GM23338 (cell line): Measurements from ENCODE around the gene AJM1. TPM values are rescaled to one million over a fixed set of nuclear protein-coding genes. Genes with fewer than 3 reads are reported as not detected.

Experiments
- ATAC-seq: fragments of 200-7000 bp; cut with Tn5 transposase; 3 replicates; pipeline ENCODE4 v1.9.1; 2020
- DNase-seq: peaks from one replicate; pipeline ENCODE4 v3.0.0-alpha.2; 2015; ENCODE audit warnings: low spot score
- H2AFZ ChIP-seq: fragments of 200-600 bp; sonication (generic); 2 replicates; pipeline ENCODE4 v1.8.0; 2016; ENCODE audit warnings: antibody characterized with exemption, mild to moderate bottlenecking, moderate library complexity
- H3F3A ChIP-seq: fragments of 200-600 bp; sonication (generic); replicated peaks from 2 replicates; pipeline ENCODE4 v1.8.0; 2017; ENCODE audit warnings: antibody characterized with exemption, mixed run types, low read depth
- H3K27ac ChIP-seq: fragments of 200-600 bp; sonication (generic); 2 replicates; pipeline ENCODE4 v1.6.1; 2016; ENCODE audit warnings: low read depth
- H3K27me3 ChIP-seq: fragments of 200-600 bp; sonication (generic); 2 replicates; pipeline ENCODE4 v1.8.0; 2016; ENCODE audit warnings: mild to moderate bottlenecking, mixed run types, moderate library complexity; ENCODE audit not compliant: insufficient read depth
- H3K36me3 ChIP-seq: fragments of 200-600 bp; sonication (generic); 2 replicates; pipeline ENCODE4 v1.8.0; 2016; ENCODE audit warnings: mild to moderate bottlenecking; ENCODE audit not compliant: insufficient read depth
- H3K4me1 ChIP-seq: fragments of 200-600 bp; sonication (generic); 2 replicates; pipeline ENCODE4 v1.8.0; 2016; ENCODE audit warnings: mild to moderate bottlenecking, moderate library complexity; ENCODE audit not compliant: insufficient read depth
- H3K4me2 ChIP-seq: fragments of 200-600 bp; sonication (generic); 2 replicates; pipeline ENCODE4 v1.7.1; 2017; ENCODE audit warnings: mixed run types
- H3K4me3 ChIP-seq: fragments of 200-600 bp; sonication (generic); 2 replicates; pipeline ENCODE4 v1.6.1; 2016; ENCODE audit warnings: mixed run types
- H3K79me2 ChIP-seq: fragments of 200-600 bp; sonication (generic); replicated peaks from 2 replicates; pipeline ENCODE4 v1.8.0; 2017; ENCODE audit warnings: mild to moderate bottlenecking; ENCODE audit not compliant: insufficient read depth
- H3K9me2 ChIP-seq: fragments of 200-600 bp; sonication (generic); 2 replicates; pipeline ENCODE4 v1.8.0; 2017; ENCODE audit not compliant: insufficient read depth
- H4K20me1 ChIP-seq: fragments of 200-600 bp; sonication (generic); replicated peaks from 2 replicates; pipeline ENCODE4 v1.8.0; 2017; ENCODE audit warnings: mild to moderate bottlenecking; ENCODE audit not compliant: insufficient read depth
- H3K27ac Mint-ChIP-seq: 2 replicates; pipeline ENCODE4 v1.8.0; 2020; ENCODE audit warnings: inconsistent platforms, mild to moderate bottlenecking, moderate library complexity, mixed read lengths
- H3K27me3 Mint-ChIP-seq: 3 replicates; pipeline ENCODE4 v1.8.0; 2022; ENCODE audit warnings: low read depth, mild to moderate bottlenecking, moderate library complexity, mixed read lengths, inconsistent platforms; ENCODE audit not compliant: insufficient read depth, poor library complexity
- H3K36me3 Mint-ChIP-seq: 3 replicates; pipeline ENCODE4 v1.8.0; 2021; ENCODE audit warnings: low read depth, mild to moderate bottlenecking, inconsistent platforms, moderate library complexity, mixed read lengths
- H3K4me1 Mint-ChIP-seq: 3 replicates; pipeline ENCODE4 v1.8.0; 2020; ENCODE audit warnings: mild to moderate bottlenecking, inconsistent platforms, mixed read lengths
- H3K4me3 Mint-ChIP-seq: 3 replicates; pipeline ENCODE4 v1.8.0; 2021; ENCODE audit warnings: moderate library complexity, mild to moderate bottlenecking, inconsistent platforms, mixed read lengths
- H3K9me3 Mint-ChIP-seq: 3 replicates; pipeline ENCODE4 v1.8.0; 2020; ENCODE audit warnings: moderate library complexity, mild to moderate bottlenecking, inconsistent platforms, mixed read lengths
- CREB1 ChIP-seq: fragments of 250-450 bp; sonication (Bioruptor Pico); IDR thresholded peaks from 2 replicates; pipeline ENCODE4 v1.5.0; 2020; ENCODE audit warnings: low read depth, mild to moderate bottlenecking, moderate library complexity
- ETS1 ChIP-seq: IDR thresholded peaks from 2 replicates; pipeline ENCODE4 v1.6.1; 2016; ENCODE audit warnings: antibody characterized with exemption
- EZH2 ChIP-seq: fragments of 200-600 bp; sonication (generic); IDR thresholded peaks from one replicate; pipeline ENCODE4 v1.8.0; 2017; ENCODE audit warnings: antibody characterized with exemption, mild to moderate bottlenecking, low read depth; ENCODE audit not compliant: unreplicated experiment
- EZH2phosphoT487 ChIP-seq: fragments of 200-600 bp; sonication (generic); IDR thresholded peaks from one replicate; pipeline ENCODE4 v1.8.1; 2018; ENCODE audit warnings: antibody characterized with exemption; ENCODE audit not compliant: unreplicated experiment
- NANOG ChIP-seq: IDR thresholded peaks from 2 replicates; pipeline ENCODE4 v1.6.1; 2016; ENCODE audit warnings: antibody characterized with exemption, borderline replicate concordance
- POLR2AphosphoS5 ChIP-seq: IDR thresholded peaks from 2 replicates; pipeline ENCODE4 v1.6.1; 2016; ENCODE audit warnings: antibody characterized with exemption, low read depth
- REST ChIP-seq: IDR thresholded peaks from one replicate; pipeline ENCODE4 v1.6.1; 2018; ENCODE audit warnings: antibody characterized with exemption; ENCODE audit not compliant: unreplicated experiment
- STAT1 ChIP-seq: IDR thresholded peaks from one replicate; pipeline ENCODE4 v1.6.1; 2016; ENCODE audit warnings: antibody characterized with exemption; ENCODE audit not compliant: unreplicated experiment
- ZNF114 ChIP-seq: fragments of 250-450 bp; sonication (Bioruptor Pico); IDR thresholded peaks from 2 replicates; pipeline ENCODE4 v1.5.0; 2020; ENCODE audit warnings: mild to moderate bottlenecking, moderate library complexity
- ZNF331 ChIP-seq: fragments of 250-450 bp; sonication (Bioruptor Pico); IDR thresholded peaks from 2 replicates; pipeline ENCODE4 v1.5.0; 2020; ENCODE audit warnings: low read depth, mild to moderate bottlenecking, moderate library complexity
- polyA plus RNA-seq: library from polyadenylated mRNA; unstranded; fragments of >200 nt; fragmentation: Nextera tagmentation; extraction: Ambion mirVana; gene quantifications from 2 replicates; pipeline ENCODE4 v1.2.1, GENCODE V29; 2016
- total RNA-seq: library from RNA; depleted of rRNA; stranded (reverse); fragments of >200 nt; shearing (Covaris generic); gene quantifications from 2 replicates; pipeline ENCODE4 v1.2.3, GENCODE V29; 2014
- TF ChIP-seq, protein P1 (sequence below), 2 experiments: fragments of 200-600 bp in 1 of 2; sonication (generic) in 1 of 2; conservative IDR thresholded peaks; 2 replicates each; pipeline versions ENCODE4 v1.5.1 to v1.6.1; 2016 to 2017; ENCODE audit warnings: antibody characterized with exemption in 2 of 2, low read depth in 2 of 2, mild to moderate bottlenecking in 2 of 2, moderate library complexity in 1 of 2
- TF ChIP-seq, protein P2 (sequence below): fragments of 250-450 bp; sonication (Bioruptor Pico); IDR thresholded peaks from 2 replicates; pipeline ENCODE4 v1.5.0; 2020; ENCODE audit warnings: mild to moderate bottlenecking, moderate library complexity

Gene AJM1
- total and polyA plus RNA-seq, 2 experiments from 2014 or later: 0.36 to 0.49 TPM

- H3K27ac Mint-ChIP-seq: no peak overlapping the region
- H3K4me3 Mint-ChIP-seq: no peak overlapping the region
Observed at GRCh38 chr9:136863623-136864273, 21.5 kb downstream of the AJM1 start.

More at GRCh38 chr9:136863623-136864273, 21.5 kb downstream of the AJM1 start:
- H3K4me2 ChIP-seq: no peak overlapping the region
- DNase-seq: no peak
- H3K4me1 ChIP-seq: peaks cover 3% of the 10 kb centered on the region; the same call in 1 of the 2 replicates
- peaks cover 13% of the 10 kb centered on the region for H3K36me3 ChIP-seq
- peaks cover 4% of the 10 kb centered on the region; the same call in 1 of the 2 replicates for H3K9me2 ChIP-seq
- H3K79me2 ChIP-seq: peaks cover 21% of the 10 kb centered on the region
- H3K4me1 Mint-ChIP-seq: peaks cover 5% of the 10 kb centered on the region
- TF ChIP-seq ETS1: no peak
- no peak for TF ChIP-seq ZNF114 (CRISPR knock-in tag)
- TF ChIP-seq CREB1 (CRISPR knock-in tag): no peak
- TF ChIP-seq EZH2: no peak
- no peak for TF ChIP-seq EZH2phosphoT487
- TF ChIP-seq STAT1: no peak
- TF ChIP-seq NANOG: no peak
- TF ChIP-seq, protein P1, sequence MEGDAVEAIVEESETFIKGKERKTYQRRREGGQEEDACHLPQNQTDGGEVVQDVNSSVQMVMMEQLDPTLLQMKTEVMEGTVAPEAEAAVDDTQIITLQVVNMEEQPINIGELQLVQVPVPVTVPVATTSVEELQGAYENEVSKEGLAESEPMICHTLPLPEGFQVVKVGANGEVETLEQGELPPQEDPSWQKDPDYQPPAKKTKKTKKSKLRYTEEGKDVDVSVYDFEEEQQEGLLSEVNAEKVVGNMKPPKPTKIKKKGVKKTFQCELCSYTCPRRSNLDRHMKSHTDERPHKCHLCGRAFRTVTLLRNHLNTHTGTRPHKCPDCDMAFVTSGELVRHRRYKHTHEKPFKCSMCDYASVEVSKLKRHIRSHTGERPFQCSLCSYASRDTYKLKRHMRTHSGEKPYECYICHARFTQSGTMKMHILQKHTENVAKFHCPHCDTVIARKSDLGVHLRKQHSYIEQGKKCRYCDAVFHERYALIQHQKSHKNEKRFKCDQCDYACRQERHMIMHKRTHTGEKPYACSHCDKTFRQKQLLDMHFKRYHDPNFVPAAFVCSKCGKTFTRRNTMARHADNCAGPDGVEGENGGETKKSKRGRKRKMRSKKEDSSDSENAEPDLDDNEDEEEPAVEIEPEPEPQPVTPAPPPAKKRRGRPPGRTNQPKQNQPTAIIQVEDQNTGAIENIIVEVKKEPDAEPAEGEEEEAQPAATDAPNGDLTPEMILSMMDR (conservative IDR thresholded peaks at IDR 0.05; ENCODE audit: low read depth in 2 of 2): no peak
- no peak for TF ChIP-seq POLR2AphosphoS5
- no peak for TF ChIP-seq REST
- TF ChIP-seq, protein P2, sequence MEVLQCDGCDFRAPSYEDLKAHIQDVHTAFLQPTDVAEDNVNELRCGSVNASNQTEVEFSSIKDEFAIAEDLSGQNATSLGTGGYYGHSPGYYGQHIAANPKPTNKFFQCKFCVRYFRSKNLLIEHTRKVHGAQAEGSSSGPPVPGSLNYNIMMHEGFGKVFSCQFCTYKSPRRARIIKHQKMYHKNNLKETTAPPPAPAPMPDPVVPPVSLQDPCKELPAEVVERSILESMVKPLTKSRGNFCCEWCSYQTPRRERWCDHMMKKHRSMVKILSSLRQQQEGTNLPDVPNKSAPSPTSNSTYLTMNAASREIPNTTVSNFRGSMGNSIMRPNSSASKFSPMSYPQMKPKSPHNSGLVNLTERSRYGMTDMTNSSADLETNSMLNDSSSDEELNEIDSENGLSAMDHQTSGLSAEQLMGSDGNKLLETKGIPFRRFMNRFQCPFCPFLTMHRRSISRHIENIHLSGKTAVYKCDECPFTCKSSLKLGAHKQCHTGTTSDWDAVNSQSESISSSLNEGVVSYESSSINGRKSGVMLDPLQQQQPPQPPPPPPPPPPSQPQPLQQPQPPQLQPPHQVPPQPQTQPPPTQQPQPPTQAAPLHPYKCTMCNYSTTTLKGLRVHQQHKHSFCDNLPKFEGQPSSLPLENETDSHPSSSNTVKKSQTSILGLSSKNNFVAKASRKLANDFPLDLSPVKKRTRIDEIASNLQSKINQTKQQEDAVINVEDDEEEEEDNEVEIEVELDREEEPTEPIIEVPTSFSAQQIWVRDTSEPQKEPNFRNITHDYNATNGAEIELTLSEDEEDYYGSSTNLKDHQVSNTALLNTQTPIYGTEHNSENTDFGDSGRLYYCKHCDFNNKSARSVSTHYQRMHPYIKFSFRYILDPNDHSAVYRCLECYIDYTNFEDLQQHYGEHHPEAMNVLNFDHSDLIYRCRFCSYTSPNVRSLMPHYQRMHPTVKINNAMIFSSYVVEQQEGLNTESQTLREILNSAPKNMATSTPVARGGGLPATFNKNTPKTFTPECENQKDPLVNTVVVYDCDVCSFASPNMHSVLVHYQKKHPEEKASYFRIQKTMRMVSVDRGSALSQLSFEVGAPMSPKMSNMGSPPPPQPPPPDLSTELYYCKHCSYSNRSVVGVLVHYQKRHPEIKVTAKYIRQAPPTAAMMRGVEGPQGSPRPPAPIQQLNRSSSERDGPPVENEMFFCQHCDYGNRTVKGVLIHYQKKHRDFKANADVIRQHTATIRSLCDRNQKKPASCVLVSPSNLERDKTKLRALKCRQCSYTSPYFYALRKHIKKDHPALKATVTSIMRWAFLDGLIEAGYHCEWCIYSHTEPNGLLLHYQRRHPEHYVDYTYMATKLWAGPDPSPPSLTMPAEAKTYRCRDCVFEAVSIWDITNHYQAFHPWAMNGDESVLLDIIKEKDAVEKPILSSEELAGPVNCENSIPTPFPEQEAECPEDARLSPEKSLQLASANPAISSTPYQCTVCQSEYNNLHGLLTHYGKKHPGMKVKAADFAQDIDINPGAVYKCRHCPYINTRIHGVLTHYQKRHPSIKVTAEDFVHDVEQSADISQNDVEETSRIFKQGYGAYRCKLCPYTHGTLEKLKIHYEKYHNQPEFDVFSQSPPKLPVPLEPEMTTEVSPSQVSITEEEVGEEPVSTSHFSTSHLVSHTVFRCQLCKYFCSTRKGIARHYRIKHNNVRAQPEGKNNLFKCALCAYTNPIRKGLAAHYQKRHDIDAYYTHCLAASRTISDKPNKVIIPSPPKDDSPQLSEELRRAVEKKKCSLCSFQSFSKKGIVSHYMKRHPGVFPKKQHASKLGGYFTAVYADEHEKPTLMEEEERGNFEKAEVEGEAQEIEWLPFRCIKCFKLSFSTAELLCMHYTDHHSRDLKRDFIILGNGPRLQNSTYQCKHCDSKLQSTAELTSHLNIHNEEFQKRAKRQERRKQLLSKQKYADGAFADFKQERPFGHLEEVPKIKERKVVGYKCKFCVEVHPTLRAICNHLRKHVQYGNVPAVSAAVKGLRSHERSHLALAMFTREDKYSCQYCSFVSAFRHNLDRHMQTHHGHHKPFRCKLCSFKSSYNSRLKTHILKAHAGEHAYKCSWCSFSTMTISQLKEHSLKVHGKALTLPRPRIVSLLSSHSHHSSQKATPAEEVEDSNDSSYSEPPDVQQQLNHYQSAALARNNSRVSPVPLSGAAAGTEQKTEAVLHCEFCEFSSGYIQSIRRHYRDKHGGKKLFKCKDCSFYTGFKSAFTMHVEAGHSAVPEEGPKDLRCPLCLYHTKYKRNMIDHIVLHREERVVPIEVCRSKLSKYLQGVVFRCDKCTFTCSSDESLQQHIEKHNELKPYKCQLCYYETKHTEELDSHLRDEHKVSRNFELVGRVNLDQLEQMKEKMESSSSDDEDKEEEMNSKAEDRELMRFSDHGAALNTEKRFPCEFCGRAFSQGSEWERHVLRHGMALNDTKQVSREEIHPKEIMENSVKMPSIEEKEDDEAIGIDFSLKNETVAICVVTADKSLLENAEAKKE (CRISPR knock-in tag): no peak
- TF ChIP-seq ZNF331: no peak
- H4K20me1 ChIP-seq: peaks cover 20% of the 10 kb centered on the region
- peaks cover 20% of the 10 kb centered on the region for H3K9me3 Mint-ChIP-seq
- no peak overlapping the region for H3K27ac ChIP-seq
- no peak for ATAC-seq
- H3K36me3 Mint-ChIP-seq: peaks cover 57% of the 10 kb centered on the region
- peaks cover 13% of the 10 kb centered on the region for H3K27me3 Mint-ChIP-seq
- H3F3A ChIP-seq: 0 out of 2 replicates have a peak, but pooled peaks cover 2% of the 10 kb centered on the region
- H2AFZ ChIP-seq: no peak overlapping the region
- H3K4me3 ChIP-seq: no peak overlapping the region
- no peaks in the 10 kb centered on the region for H3K27me3 ChIP-seq
